ENCODE results near the gene PHKA2. TPM values are rescaled to one million over a fixed set of nuclear protein-coding genes. Genes with fewer than 3 reads are reported as not detected.

PHKA2 gene
- total and polyA plus RNA-seq, 2 donors = 13.0 to 35.0 TPM

- Histone ChIP-seq H3K27ac (ENCODE audit: low read depth in 1 of 2, low read length in 1 of 2) (no peak overlapping the region), H3K4me3 (ENCODE audit: low read length in 2 of 2) (no peak overlapping the region), H3K4me1 (ENCODE audit: control insufficient read depth in 2 of 2, insufficient read depth in 2 of 2, low read length in 2 of 2) (no peaks in the 10 kb centered on the region), H3K36me3 (ENCODE audit: control insufficient read depth in 2 of 2, insufficient read depth in 2 of 2, low read length in 1 of 2) (peaks cover 16 to 23% of the 10 kb centered on the region in 2 donors), H3K27me3 (ENCODE audit: control insufficient read depth in 2 of 2, insufficient read depth in 1 of 2, low read length in 1 of 2) (no peaks in the 10 kb centered on the region), H3K9me3 (ENCODE audit: control insufficient read depth in 2 of 2, insufficient read depth in 1 of 2, low read length in 1 of 2) (no peaks in the 10 kb centered on the region)
- 91% methylated on average over 9 of the region's 9 CpGs for WGBS
- peak in 5 of 9 donors; percentile 0 to 45 (median 5) for DNase-seq (ENCODE audit: low read depth in 6 of 9, low spot score in 9 of 9)
Measured at GRCh38 chrX:18931972-18932371, 51.9 kb downstream of the PHKA2 start.

DNA sequence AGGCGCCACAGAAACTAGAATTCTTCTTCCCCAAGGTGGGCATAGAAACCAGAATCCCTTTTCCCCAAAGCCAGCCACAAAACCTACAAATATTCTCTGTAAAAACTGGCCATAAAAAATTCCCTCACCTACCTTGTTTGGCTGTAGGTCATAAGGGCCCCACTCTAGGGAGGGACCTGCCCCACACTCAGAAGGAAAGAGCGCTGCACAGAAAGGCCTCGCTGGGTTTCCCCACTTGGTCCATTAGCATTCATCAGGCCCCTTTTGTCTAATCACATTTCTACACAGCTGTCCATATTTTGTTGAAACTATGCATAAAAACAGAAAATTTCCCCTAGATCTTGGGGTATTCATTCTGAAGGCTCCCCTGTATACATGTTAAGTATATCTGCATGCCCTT lies 54.1 kb downstream of the PHKA2 start:
- H3K4me1 ChIP-seq (ENCODE audit: control insufficient read depth in 2 of 2, insufficient read depth in 2 of 2, low read length in 2 of 2) = no peaks in the 10 kb centered on the region
- no peaks in the 10 kb centered on the region for H3K27me3 ChIP-seq (ENCODE audit: control insufficient read depth in 2 of 2, insufficient read depth in 1 of 2, low read length in 1 of 2)
- no peak overlapping the region for H3K4me3 ChIP-seq (ENCODE audit: low read length in 2 of 2)
- no peaks in the 10 kb centered on the region for H3K9me3 ChIP-seq (ENCODE audit: control insufficient read depth in 2 of 2, insufficient read depth in 1 of 2, low read length in 1 of 2)
- WGBS = 98% methylated on average over 3 of the region's 3 CpGs
- DNase-seq (ENCODE audit: low read depth in 6 of 9, low spot score in 9 of 9) = no peak
- no peak overlapping the region for H3K27ac ChIP-seq (ENCODE audit: low read depth in 1 of 2, low read length in 1 of 2)
- peaks cover 16 to 28% of the 10 kb centered on the region in 2 donors for H3K36me3 ChIP-seq (ENCODE audit: control insufficient read depth in 2 of 2, insufficient read depth in 2 of 2, low read length in 1 of 2)

GRCh38 chrX:18927558-18927957 lies 56.4 kb downstream of the PHKA2 start:
- no peaks in the 10 kb centered on the region for H3K9me3 ChIP-seq (ENCODE audit: control insufficient read depth in 2 of 2, insufficient read depth in 1 of 2, low read length in 1 of 2)
- H3K36me3 ChIP-seq (ENCODE audit: control insufficient read depth in 2 of 2, insufficient read depth in 2 of 2, low read length in 1 of 2) = peaks cover 24 to 37% of the 10 kb centered on the region in 2 donors
- no peak for DNase-seq (ENCODE audit: low read depth in 6 of 9, low spot score in 9 of 9)

DNA sequence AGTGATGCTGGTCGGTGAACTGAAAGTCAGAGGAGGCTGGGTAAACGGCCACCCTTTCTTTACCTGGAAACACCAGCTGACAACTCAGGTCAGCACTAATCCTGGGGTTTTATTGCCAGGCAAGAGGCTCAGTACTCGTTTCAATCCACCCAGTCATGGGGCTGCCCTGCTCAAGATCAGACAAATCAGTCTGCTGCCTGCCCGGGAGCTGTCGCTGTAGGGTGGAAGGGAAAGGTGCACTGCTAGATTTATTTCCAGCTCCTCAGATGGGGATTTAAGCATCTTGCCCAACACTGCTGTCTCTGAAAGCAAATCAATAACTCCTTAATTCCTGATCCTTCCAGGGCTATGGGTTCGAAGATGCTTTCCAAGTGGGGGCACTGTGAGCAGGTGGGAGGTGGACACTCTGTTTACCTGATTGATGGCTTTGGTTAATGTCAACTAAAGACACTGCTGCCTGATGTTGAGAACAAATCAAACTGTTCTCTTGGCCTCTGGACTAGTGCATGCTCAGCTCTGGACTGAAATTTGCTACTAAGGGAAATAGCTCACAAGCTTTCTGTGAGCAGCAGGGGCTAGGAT lies 59.3 kb downstream of the PHKA2 start:
- Histone ChIP-seq H3K4me1 (ENCODE audit: control insufficient read depth in 2 of 2, insufficient read depth in 2 of 2, low read length in 2 of 2) (no peaks in the 10 kb centered on the region), H3K27ac (ENCODE audit: low read depth in 1 of 2, low read length in 1 of 2) (no peak overlapping the region), H3K9me3 (ENCODE audit: control insufficient read depth in 2 of 2, insufficient read depth in 1 of 2, low read length in 1 of 2) (no peaks in the 10 kb centered on the region), H3K27me3 (ENCODE audit: control insufficient read depth in 2 of 2, insufficient read depth in 1 of 2, low read length in 1 of 2) (no peaks in the 10 kb centered on the region), H3K4me3 (ENCODE audit: low read length in 2 of 2) (no peak overlapping the region), H3K36me3 (ENCODE audit: control insufficient read depth in 2 of 2, insufficient read depth in 2 of 2, low read length in 1 of 2) (peaks cover 14 to 25% of the 10 kb centered on the region in 2 donors)
- 93% methylated on average over 6 of the region's 6 CpGs for WGBS
- DNase-seq (ENCODE audit: low read depth in 6 of 9, low spot score in 9 of 9) = no peak

More at GRCh38 chrX:18927558-18927957, 56.4 kb downstream of the PHKA2 start:
- no peak overlapping the region for H3K4me3 ChIP-seq (ENCODE audit: low read length in 2 of 2)
- H3K27me3 ChIP-seq (ENCODE audit: control insufficient read depth in 2 of 2, insufficient read depth in 1 of 2, low read length in 1 of 2) = no peaks in the 10 kb centered on the region
- no peak overlapping the region for H3K27ac ChIP-seq (ENCODE audit: low read depth in 1 of 2, low read length in 1 of 2)
- 92% methylated on average over 1 of the region's 1 CpG for WGBS
- H3K4me1 ChIP-seq (ENCODE audit: control insufficient read depth in 2 of 2, insufficient read depth in 2 of 2, low read length in 2 of 2) = no peaks in the 10 kb centered on the region

- no peaks in the 10 kb centered on the region for H3K4me1 ChIP-seq (ENCODE audit: control insufficient read depth in 2 of 2, insufficient read depth in 2 of 2, low read length in 2 of 2)
- peaks cover 0 to 6% of the 10 kb centered on the region in 2 donors for H3K9me3 ChIP-seq (ENCODE audit: control insufficient read depth in 2 of 2, insufficient read depth in 1 of 2, low read length in 1 of 2)
- H3K27me3 ChIP-seq (ENCODE audit: control insufficient read depth in 2 of 2, insufficient read depth in 1 of 2, low read length in 1 of 2) = no peaks in the 10 kb centered on the region
- DNase-seq (ENCODE audit: low read depth in 6 of 9, low spot score in 9 of 9) = no peak
- H3K27ac ChIP-seq (ENCODE audit: low read depth in 1 of 2, low read length in 1 of 2) = no peak overlapping the region
- H3K4me3 ChIP-seq (ENCODE audit: low read length in 2 of 2) = no peak overlapping the region
- 97% methylated on average over 7 of the region's 7 CpGs for WGBS
- peaks cover 31 to 32% of the 10 kb centered on the region in 2 donors for H3K36me3 ChIP-seq (ENCODE audit: control insufficient read depth in 2 of 2, insufficient read depth in 2 of 2, low read length in 1 of 2)
Measured at GRCh38 chrX:18920566-18920965, 63.3 kb downstream of the PHKA2 start.

DNA sequence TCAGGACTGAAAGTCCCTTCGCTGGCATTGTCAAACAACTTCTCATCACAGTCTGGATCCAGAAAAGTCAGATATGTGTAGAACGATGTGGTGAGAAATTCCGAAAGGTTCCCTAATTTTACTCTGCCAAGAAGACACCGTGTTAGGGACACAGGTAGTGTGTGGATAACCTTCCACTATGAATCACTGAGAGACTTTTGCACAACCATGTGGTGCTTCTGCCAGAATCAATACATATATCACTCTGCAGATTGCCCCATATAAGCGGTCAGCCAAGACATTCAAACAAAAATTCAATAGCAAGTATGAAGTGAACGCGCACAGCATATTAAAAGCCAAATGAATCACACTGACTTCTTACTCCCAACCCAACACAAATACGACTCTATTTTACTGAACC lies 63.8 kb downstream of the PHKA2 start:
- WGBS = 99% methylated on average over 8 of the region's 8 CpGs
- peaks cover 32% of the 10 kb centered on the region in 2 donors for H3K36me3 ChIP-seq (ENCODE audit: control insufficient read depth in 2 of 2, insufficient read depth in 2 of 2, low read length in 1 of 2)
- H3K27ac ChIP-seq (ENCODE audit: low read depth in 1 of 2, low read length in 1 of 2) = no peak overlapping the region
- H3K4me3 ChIP-seq (ENCODE audit: low read length in 2 of 2) = no peak overlapping the region
- H3K9me3 ChIP-seq (ENCODE audit: control insufficient read depth in 2 of 2, insufficient read depth in 1 of 2, low read length in 1 of 2) = peaks cover 0 to 6% of the 10 kb centered on the region in 2 donors
- H3K4me1 ChIP-seq (ENCODE audit: control insufficient read depth in 2 of 2, insufficient read depth in 2 of 2, low read length in 2 of 2) = no peaks in the 10 kb centered on the region
- DNase-seq (ENCODE audit: low read depth in 6 of 9, low spot score in 9 of 9) = no peak
- no peaks in the 10 kb centered on the region for H3K27me3 ChIP-seq (ENCODE audit: control insufficient read depth in 2 of 2, insufficient read depth in 1 of 2, low read length in 1 of 2)

DNA sequence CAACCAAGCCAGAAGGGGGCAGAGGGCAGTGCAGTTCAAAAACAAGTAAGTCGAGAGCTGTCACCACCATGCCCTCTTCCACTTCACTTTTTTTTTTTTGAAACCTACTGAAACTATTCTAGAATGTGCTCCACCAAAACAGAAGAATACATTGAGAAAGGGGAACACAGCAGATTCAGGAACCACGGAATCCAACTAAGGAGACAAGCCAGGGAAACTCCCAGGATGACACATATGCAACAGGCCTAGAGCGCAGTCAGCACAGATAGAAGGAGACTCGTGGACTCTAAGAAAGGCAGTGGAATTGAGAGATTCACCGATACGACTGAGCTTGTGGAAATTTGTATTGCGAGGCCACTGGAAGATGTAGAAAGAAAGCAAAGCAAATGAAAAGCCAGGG lies 66.1 kb downstream of the PHKA2 start:
- 98% methylated on average over 7 of the region's 7 CpGs for whole genome bisulfite sequencing
- Histone ChIP-seq H3K4me1 (ENCODE audit: control insufficient read depth in 2 of 2, insufficient read depth in 2 of 2, low read length in 2 of 2) (no peaks in the 10 kb centered on the region), H3K36me3 (ENCODE audit: control insufficient read depth in 2 of 2, insufficient read depth in 2 of 2, low read length in 1 of 2) (peaks cover 27% of the 10 kb centered on the region in 2 donors), H3K27ac (ENCODE audit: low read depth in 1 of 2, low read length in 1 of 2) (no peak overlapping the region), H3K27me3 (ENCODE audit: control insufficient read depth in 2 of 2, insufficient read depth in 1 of 2, low read length in 1 of 2) (no peaks in the 10 kb centered on the region), H3K4me3 (ENCODE audit: low read length in 2 of 2) (no peak overlapping the region), H3K9me3 (ENCODE audit: control insufficient read depth in 2 of 2, insufficient read depth in 1 of 2, low read length in 1 of 2) (peaks cover 0 to 6% of the 10 kb centered on the region in 2 donors)
- no peak for DNase-seq (ENCODE audit: low read depth in 6 of 9, low spot score in 9 of 9)

GRCh38 chrX:18906286-18906685 lies 77.6 kb downstream of the PHKA2 start:
- Histone ChIP-seq H3K36me3 (ENCODE audit: control insufficient read depth in 2 of 2, insufficient read depth in 2 of 2, low read length in 1 of 2) (peaks cover 30 to 52% of the 10 kb centered on the region in 2 donors), H3K27me3 (ENCODE audit: control insufficient read depth in 2 of 2, insufficient read depth in 1 of 2, low read length in 1 of 2) (no peaks in the 10 kb centered on the region), H3K4me3 (ENCODE audit: low read length in 2 of 2) (no peak overlapping the region), H3K9me3 (ENCODE audit: control insufficient read depth in 2 of 2, insufficient read depth in 1 of 2, low read length in 1 of 2) (no peaks in the 10 kb centered on the region), H3K27ac (ENCODE audit: low read depth in 1 of 2, low read length in 1 of 2) (no peak overlapping the region), H3K4me1 (ENCODE audit: control insufficient read depth in 2 of 2, insufficient read depth in 2 of 2, low read length in 2 of 2) (no peaks in the 10 kb centered on the region)
- 97% methylated on average over 12 of the region's 12 CpGs for WGBS
- no peak for DNase-seq (ENCODE audit: low read depth in 6 of 9, low spot score in 9 of 9)

GRCh38 chrX:18900401-18900976 lies 83.4 kb downstream of the PHKA2 start:
- Histone ChIP-seq H3K4me3 (ENCODE audit: low read length in 2 of 2) (no peak overlapping the region), H3K27me3 (ENCODE audit: control insufficient read depth in 2 of 2, insufficient read depth in 1 of 2, low read length in 1 of 2) (no peaks in the 10 kb centered on the region), H3K36me3 (ENCODE audit: control insufficient read depth in 2 of 2, insufficient read depth in 2 of 2, low read length in 1 of 2) (peaks cover 0 to 46% of the 10 kb centered on the region in 2 donors), H3K9me3 (ENCODE audit: control insufficient read depth in 2 of 2, insufficient read depth in 1 of 2, low read length in 1 of 2) (no peaks in the 10 kb centered on the region), H3K4me1 (ENCODE audit: control insufficient read depth in 2 of 2, insufficient read depth in 2 of 2, low read length in 2 of 2) (peaks cover 0 to 2% of the 10 kb centered on the region in 2 donors), H3K27ac (ENCODE audit: low read depth in 1 of 2, low read length in 1 of 2) (no peak overlapping the region)
- 90% methylated on average over 15 of the region's 15 CpGs for WGBS
- DNase-seq (ENCODE audit: low read depth in 6 of 9, low spot score in 9 of 9) = no peak
